Activated T-helper 9 cell treated with anti-CD3 and anti-CD28 coated beads, Interleukin-2, amount 50 U/mL, for 16 hours (primary cell): Measurements from ENCODE around the gene NEK1.

ENCODE experiments used
- DNase-seq: peaks from one replicate; pipeline ENCODE4 v3.0.0-alpha.2; 2020; ENCODE audit warnings: low read depth

Gene NEK1, protein sequence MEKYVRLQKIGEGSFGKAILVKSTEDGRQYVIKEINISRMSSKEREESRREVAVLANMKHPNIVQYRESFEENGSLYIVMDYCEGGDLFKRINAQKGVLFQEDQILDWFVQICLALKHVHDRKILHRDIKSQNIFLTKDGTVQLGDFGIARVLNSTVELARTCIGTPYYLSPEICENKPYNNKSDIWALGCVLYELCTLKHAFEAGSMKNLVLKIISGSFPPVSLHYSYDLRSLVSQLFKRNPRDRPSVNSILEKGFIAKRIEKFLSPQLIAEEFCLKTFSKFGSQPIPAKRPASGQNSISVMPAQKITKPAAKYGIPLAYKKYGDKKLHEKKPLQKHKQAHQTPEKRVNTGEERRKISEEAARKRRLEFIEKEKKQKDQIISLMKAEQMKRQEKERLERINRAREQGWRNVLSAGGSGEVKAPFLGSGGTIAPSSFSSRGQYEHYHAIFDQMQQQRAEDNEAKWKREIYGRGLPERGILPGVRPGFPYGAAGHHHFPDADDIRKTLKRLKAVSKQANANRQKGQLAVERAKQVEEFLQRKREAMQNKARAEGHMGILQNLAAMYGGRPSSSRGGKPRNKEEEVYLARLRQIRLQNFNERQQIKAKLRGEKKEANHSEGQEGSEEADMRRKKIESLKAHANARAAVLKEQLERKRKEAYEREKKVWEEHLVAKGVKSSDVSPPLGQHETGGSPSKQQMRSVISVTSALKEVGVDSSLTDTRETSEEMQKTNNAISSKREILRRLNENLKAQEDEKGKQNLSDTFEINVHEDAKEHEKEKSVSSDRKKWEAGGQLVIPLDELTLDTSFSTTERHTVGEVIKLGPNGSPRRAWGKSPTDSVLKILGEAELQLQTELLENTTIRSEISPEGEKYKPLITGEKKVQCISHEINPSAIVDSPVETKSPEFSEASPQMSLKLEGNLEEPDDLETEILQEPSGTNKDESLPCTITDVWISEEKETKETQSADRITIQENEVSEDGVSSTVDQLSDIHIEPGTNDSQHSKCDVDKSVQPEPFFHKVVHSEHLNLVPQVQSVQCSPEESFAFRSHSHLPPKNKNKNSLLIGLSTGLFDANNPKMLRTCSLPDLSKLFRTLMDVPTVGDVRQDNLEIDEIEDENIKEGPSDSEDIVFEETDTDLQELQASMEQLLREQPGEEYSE (N-terminal part only)

DNA sequence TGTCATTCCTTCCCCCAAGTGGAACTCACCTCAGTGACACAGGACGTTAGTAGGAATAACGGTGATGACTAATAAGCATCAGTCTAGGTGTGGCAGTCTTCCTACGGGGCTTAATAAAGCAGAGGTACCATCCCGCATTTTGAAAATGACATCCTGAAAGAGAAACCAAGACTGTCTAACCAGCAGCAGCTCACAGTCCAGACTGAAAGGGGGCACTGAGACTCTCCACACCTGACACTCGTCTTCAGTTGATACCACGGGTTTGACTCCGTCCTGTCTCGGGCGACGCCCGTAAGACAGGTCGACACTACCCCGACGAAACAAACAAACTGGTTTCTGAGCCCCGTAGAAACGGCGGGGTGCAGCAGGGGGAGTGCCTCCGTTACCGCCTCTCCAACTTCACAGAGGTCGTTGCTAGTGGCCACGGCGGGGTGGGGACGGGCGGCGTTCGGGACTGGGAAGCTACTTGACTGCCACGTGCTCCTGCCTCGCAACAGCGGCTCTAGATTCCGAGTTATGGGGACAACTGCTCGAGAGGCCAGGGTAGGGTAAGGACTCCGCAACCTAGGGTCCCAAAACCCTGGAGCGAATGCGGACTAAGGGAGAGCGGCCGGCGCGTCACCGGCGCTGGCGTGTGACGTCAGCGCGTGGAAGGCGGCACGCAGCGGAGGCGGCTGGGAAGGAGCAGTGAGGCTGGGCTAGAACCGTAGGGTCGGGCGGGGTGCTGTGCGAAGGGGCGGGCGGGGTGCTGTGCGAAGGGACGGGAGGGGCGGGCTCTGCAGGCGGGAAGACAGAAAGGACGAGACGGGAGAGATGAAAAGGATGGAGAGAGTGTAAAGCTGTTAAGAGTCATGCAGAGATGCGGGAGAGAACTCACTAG is at the start of gene NEK1:
Gene NEK1 (minus strand): TSS at position 593 of the 880 bp plus-strand sequence. CDS start 9,953 bp downstream, outside the sequence.
- DNase-seq: peak; percentile 81

DNA sequence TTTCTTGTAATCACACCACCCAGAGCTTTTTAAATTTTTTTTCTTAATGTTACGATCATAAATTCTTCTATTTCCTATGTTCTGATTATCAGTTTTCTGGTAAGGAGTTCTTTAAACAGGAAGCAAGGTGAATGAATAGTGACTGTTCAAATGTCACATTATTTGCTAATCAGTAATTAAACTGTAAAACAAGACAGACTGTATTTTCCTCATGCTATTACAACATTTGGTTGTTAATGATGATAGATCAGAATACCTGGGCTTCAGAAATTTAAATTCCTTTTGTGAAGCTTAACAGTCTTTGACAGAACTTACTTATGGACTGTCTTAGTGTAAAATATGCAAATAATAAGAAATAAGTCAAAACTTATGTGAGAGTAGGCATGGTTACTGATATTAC is 49.4 kb upstream of the NEK1 start:
- no peak for DNase-seq

DNA sequence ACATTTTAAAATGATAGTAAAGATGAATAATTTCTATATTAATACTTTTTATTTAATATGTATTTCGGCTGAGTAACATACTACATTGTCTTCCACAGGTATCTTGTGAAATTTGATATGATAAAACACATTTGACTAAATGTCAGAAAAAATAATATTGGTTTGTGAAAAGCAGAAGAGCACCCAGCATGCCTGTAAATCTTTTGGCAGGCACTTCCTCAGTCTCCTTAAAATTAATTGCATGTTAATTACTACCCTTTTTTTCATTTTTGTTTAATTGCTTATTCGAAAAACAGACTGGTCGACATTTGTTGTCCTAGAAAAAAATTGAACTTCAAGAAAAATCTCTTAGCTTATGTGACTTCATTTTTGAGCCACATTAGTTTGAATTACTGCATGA is 48.5 kb upstream of the NEK1 start:
- no peak for DNase-seq

DNA sequence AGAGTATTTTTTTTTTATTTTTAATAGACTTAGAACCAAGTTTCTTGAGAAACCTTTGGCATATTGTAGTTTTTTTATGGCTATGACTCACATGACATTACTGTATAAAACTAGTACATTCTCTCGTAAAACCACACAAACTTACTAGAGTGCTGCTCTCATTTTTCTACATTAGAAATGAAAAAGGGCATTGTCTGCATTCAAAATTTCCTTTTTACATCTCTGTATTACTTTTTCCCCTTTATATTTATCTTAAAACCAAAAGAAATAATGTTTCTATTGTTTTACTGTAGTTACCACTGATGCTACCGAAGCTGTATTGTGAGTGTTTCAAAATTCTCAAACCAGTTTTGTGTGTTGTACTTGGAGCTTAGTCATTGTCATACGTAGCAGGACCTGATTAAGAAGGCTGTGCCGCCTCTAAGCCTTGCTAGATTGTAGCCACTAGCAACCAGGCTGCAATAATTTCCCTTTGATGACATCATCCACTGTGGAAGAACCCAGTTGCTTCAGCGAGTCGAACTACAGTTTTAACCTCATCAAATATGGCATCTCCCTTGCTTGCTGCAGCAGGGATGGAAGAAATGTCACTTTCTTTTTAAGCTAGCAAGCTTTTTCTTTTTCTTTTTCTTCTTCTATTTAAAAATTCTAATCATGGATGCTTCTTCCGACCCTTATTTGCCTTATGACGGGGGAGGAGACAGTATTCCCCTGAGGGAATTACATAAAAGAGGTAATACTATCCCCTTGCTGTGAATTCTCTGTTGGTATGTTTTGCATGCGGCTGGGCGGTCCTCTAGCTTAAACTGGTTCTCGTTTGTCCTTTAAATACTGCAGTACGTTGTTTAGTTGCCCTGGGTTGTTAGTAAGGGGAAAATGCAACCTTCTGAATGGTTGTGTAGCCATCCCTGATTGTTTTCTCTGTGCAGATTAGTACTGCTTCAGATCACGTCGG is 47.6 kb upstream of the NEK1 start:
- peak; percentile 38 for DNase-seq

DNA sequence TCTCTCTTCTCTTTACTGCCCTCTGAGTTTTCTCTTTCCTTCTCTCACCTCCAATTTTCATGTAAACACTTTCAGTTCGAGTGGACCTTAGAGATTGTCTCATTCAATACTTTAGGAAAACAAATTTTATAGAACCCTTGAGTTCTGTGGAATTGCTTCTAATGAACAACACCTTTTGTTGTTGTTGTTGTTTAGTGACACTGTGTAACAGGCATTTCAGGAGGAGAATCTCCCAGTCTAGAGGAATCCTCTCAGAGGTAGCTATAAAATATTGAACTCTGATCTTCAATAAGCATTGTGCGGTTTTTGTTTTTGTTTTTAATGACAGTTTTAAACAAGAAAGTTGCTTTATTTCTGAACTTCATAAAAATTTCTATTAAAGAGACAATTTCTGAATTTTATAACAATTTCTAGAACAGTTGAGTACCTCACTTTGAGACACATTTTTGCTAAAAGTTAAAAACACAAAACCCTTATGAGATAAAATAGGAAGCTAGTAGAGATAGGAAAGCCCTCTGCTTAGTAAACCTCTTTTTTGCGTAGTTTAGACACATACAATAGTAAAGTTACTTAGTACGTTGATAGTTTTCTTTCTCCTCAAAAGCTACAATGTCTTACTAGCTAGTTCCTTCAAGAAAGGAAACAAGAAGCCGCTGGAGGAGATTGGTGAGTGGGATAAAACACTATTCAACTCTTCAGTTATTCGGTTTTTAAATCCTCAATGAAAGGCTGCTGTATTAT is 46.8 kb upstream of the NEK1 start:
- no peak for DNase-seq

DNA sequence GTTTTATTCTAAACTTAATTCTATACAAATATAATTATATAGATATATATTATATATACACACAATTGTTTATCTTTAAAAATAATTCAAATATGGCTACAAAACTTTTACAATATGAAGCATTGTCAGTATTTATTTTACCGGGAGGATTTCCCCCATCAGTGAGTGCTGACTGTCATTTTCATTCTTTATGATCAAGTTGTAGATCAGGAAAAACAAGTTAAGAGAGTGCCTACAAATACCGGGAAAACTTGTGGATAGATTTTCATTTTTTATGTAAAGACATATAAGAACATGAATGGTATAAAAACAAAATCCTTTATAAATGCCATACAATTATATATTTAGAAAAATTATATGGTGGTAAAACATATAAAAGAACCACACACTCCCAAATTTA is 45.8 kb upstream of the NEK1 start:
- DNase-seq: no peak

DNA sequence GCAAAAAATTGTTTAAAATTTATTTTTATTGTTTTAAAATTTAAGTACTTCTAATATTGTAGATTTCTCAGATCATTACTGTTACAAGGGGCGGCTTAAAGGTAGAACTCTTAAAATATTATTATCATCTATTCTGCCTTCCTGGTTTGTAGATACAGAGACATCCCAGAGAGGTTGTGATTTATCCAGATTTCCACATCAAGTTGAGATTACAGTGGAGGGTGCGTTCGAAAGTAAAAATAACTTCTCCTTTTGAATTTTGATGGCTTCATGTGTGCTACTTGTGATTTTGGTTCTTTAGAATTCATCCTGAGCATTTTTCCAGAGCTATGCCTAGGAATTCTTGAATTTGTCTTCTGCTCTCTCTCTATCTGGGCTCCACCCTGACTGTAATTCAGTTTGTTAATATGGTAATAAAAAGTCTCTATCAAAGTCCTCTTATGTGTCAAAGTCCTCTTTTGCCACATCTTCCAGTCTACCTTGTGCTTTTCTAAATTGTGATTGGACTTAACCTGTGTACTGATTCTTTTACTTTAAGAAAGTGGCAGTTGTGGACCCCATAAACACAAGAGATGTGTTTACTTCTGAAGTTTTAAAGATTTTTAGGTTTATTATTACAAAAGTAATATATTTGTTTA is 45.2 kb upstream of the NEK1 start:
- no peak for DNase-seq

DNA sequence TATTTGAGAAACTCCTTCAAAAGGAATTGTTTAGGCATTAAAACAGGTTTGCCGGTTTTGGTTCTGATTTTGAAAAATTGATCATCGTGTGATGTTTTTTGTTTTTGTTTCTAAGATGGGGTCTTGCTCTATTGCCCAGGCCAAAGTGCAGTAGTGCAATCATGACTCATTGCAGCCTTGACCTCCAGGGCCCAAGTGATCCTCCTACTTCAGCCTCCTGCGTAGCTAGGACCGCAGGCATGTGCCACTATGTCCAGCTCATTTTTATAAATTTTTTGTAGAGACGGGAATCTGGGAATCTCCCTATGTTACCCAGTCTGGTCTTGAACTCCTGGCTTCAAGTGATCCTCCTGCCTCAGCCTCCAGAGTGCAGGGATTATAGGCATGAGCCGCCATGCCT is 43.0 kb upstream of the NEK1 start:
- no peak for DNase-seq

DNA sequence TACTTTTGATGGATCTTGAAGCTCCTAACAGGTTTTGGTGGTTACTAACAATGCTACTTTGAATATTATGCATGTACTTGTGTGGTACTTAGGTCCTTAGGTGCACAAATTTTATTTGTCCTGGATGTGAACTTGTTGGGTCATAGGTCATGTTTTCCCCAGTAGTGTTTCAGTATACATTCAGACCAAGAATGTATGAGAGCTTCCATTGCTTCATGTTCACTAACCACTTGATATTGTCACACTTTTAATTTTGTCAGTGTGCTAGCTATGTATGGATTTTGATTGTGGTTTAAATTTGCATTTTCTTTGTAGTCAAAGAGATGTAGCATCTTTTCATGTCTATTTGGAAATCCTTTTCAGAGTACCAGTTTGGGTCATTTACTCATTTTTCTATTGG is 40.2 kb upstream of the NEK1 start:
- DNase-seq: no peak

DNA sequence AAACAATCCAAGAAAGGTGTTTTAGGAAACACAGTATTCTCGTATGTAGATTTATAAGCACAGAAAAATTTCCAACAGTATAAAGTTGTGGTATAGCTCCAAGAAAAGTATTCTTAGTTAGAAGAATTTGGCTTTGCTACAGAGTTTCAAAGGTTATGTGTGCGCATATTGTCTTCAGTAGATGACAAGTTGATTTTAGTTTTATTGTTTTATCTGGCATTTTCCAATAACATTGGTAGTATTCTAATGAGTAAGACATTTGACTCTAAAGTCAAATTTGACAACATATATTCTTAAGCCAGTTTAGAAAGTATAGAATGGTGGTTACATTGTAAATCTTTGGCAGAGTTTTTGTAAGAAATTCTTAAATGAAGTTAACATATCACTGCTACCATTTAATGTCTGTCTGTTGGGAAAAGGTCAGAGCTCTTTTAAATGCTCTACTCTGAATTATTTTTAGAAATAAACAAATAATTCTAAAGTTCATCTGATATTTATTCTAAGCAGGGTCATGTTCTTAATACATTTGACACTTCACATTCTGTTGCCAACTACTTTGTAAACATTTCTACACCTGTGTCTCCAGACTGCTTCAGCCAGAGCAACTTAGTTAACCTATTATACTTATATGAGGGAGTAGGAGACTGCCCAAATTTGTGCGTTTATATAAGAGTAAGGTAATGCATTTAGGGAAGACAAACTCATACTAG is 38.0 kb upstream of the NEK1 start:
- DNase-seq: no peak

DNA sequence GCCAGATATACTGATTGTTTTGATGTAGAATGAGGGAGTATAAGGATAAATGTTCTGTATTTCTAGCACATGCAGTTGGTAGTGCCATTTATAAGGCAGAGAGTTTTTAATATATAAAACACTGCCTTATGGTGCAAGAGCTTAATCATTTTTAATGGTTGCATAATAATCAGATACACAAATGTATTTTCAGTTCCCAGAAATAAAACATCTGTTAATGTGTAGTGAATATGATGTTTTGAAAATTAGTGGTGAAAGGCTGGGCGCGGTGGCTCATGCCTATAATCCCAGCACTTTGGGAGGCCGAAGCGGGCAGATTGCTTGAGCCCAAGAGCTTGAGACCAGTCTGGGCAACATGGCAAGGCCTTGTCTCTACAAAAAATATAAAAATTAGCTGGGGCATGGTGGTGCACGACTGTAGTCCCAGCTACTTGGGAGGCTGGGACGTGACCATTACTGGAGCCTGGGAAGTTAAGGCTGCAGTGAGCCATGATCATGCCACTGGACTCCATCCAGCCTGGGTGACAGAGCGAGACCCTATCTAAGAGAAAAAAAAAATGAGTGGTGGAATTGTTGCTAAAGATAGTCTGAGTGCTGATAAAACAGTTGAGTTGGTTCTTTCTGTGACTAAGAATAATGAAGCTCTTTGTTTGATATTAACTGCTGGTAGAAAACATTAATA is 37.3 kb upstream of the NEK1 start:
- DNase-seq: no peak

DNA sequence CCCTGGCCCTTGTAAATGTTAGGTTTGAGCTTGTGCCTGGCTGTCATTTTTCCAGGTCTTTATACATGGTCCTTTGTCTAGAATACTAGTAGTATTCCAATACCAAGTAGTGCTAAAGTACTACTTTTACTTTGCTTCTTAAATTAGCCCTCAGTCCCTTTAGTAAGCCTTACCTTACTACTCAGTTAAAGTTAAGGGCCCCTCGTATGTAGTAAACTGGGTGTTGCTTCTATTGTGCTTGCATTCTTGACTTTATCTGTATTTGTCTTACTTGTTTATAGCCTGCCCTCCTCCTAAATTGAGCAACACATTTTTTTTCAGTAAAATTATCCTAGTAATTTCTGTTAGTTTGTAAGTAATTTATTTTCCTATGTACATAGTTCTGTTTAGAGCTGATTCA is 33.2 kb upstream of the NEK1 start:
- no peak for DNase-seq

DNA sequence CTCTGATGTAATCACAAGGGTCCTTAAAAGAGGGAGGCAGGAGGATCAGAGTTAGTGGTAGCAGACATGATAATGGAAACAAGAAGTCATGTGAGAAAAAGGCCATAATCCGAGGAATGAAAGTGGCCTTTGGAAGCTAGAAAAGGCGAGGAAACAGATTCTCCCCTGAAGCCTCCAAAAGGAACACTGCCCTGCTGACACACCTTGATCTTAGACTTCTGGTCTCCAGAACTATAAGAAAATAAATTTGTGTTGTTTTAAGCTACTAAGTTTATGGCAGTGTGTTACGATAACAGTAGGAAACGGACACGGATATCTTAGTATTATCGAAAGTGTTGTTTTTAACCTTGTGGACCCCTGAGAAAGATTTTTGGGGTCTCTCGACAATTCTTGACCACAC is 32.4 kb upstream of the NEK1 start:
- no peak for DNase-seq

DNA sequence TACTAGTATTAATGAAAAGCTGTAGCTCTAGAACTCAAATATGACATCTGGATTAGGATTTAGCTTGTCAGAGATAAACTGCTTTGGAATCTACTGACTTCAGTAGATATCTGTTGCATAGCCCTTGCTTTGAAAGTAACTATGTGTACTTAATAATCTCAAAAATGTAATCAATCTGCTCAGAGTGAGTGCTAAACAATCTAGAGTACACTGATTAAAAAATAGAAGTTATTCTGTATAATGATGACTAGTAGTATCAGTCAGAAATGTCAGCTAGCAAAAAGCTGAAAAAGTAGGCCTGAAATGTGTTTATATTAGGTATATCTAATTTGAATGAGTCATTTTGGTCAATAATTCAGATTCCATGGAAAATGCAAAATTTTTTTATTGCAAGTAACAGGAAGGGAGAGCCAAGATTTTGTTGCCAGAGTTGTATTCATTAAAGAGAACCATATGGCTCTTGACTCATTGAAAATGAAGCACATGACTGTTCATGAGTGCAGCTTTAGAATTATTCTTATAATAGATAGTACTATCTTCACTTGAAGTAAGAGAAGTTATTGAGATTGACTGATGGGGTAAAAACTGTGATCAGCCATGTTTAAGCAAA is 28.0 kb upstream of the NEK1 start:
- no peak for DNase-seq

DNA sequence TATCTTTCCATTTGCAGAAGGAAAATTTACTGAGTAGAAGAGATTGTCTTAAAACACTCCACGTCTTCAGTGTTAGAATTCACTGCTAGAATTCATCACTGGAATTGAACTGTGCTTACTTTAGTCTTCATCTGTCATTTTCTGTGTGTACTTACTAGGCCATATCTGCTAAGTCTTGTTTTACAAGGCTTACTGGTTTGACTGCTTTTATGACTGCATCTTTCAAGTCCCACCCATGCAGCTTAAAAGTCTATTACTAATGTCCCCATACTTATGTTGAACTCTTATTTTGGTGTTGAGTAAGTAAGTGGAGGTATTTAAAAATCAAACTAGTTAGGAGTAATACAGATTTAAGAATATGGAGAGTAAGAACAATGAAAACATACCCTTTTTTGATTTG is 22.6 kb upstream of the NEK1 start:
- no peak for DNase-seq

DNA sequence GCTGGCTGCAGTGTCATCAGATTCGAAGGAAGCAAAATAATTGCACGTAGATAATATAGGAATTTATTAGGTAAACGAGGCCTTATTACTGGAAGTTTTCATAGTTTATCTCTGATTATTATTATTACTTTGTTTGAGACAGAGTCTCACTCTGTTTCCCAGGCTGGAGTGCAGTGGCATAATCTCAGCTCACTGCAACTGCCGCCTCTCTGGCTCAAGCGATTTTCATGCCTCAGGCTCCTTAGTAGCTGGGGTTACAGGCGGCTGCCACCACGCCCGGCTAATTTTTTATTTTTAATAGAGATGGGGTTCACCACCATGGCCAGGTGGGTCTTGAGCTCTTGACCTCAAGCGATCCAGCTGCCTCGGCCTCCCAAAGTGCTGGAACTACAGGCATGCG is 20.5 kb upstream of the NEK1 start:
- no peak for DNase-seq

DNA sequence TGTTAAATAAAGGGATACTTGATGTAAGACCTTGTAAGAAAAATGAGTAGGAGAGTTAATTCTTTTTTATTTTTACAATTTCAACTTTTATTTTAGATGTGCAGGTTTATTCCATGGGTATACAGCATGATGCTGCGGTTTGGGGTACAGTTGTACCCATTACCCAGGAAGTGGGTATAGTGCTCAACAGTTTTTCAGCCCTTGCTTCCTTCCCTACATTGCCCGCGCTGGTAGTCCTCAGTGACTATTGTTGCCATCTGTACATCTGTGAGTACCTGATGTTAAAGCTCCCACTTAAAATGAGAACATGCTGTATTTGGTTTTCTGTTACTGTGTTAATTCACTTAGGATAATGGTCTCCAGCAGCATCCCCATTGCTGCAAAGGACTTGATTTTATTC is 17.7 kb upstream of the NEK1 start:
- no peak for DNase-seq

DNA sequence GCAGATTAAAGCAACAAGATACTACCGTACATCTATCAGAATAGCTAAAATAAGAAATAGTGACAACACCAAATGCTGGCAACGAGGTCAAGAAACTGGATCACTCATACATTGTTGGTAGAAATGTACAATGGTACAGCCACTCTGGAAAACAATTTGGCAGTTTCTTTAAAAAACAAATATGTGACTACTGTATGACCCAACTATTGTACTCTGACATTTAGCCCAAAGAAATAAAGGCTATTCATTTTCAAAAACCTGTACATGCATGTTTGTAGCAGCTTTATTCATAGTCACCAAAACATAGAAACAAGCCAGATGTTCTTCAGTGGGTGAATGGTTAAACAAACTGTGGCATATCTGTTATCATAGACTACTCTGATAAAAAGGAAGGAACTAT is 16.2 kb upstream of the NEK1 start:
- no peak for DNase-seq
